ENCODE data around the gene HLA-DMB. TPM values are rescaled to one million over a fixed set of nuclear protein-coding genes. Genes with fewer than 3 reads are reported as not detected.

Gene HLA-DMB
- total RNA-seq, 1 experiment from 2014 or later, result 3.3 TPM

DNA sequence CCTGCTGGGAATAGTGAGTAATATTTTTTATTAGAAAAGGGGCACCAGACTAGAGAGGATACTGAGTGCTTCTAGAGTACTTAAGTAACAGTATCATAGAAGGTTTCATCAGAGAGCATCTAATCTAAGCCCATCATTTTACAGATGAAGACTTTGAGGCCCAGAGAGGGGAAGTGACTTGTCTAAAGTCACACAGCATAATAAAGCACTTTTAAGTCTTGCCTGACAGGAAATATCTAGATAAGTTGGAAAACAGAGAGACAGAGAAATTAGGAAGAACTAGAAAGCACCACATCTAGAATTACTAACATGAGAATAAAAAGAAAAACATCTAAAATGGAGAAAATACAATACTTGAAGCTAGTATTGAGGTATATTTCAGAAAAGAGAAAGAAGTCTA lies 6.1 kb upstream of the HLA-DMB start:
- TF ChIP-seq RAD21 (IDR thresholded peaks at IDR 0.05; ENCODE audit: low read depth), result no peak
- TF ChIP-seq ELF1 (IDR thresholded peaks at IDR 0.05; ENCODE audit: borderline replicate concordance, low read depth), result no peak
- no peak for TF ChIP-seq POLR2A (IDR thresholded peaks at IDR 0.05; ENCODE audit: borderline replicate concordance, extremely low read depth, insufficient read depth, insufficient read length)
- TF ChIP-seq TCF7L2 (IDR thresholded peaks at IDR 0.05; ENCODE audit: borderline replicate concordance, extremely low read depth, insufficient read depth, insufficient read length), result no peak
- no peak for TF ChIP-seq EGR1 (IDR thresholded peaks at IDR 0.05; ENCODE audit: low read depth)
- CTCF ChIA-PET, result interaction anchor here (0.7 to 1.0 kb wide), 3 partner anchors 13 to 108 kb away, joined by 3 to 4 read pairs (median 3); partner anchors contain the start of gene TAP2
- DNase-seq (ENCODE audit: low read depth, low spot score) (no peak), ATAC-seq (no peak)
- Histone ChIP-seq H4K20me1 (ENCODE audit: insufficient read depth) (no peaks in the 10 kb centered on the region), H2AFZ (ENCODE audit: low read depth, low read length, poor library complexity, severe bottlenecking) (no peak overlapping the region), H3K36me3 (ENCODE audit: control insufficient read depth in 1 of 2, insufficient read depth in 2 of 2, low read length in 2 of 2) (no peaks in the 10 kb centered on the region), H3K79me2 (ENCODE audit: insufficient read depth, low read length) (no peaks in the 10 kb centered on the region), H3K9me2 (ENCODE audit: insufficient read depth) (no peaks in the 10 kb centered on the region), H3K27ac (ENCODE audit: low read depth, low read length) (no peak overlapping the region), H3K9me3 (ENCODE audit: control insufficient read depth in 1 of 2, insufficient read depth in 1 of 2, low read depth in 1 of 2, low read length in 2 of 2) (no peaks in the 10 kb centered on the region), H3K27me3 (ENCODE audit: insufficient read depth, low read length) (no peaks in the 10 kb centered on the region), H3K4me1 (ENCODE audit: control insufficient read depth in 1 of 2, insufficient read depth in 2 of 2, low read length in 2 of 2) (no peaks in the 10 kb centered on the region), H3K9ac (ENCODE audit: low read length) (no peak overlapping the region), H3K4me3 (replicated peaks in 1 of 2; ENCODE audit: low read depth in 1 of 2, low read length in 2 of 2) (no peak overlapping the region), H3K4me2 (ENCODE audit: low read length) (no peak overlapping the region)
- RAD21 ChIA-PET (ENCODE audit: low non-redundant PET in 1 of 2, low total read pairs in 2 of 2, uncharacterized antibody in 2 of 2, unreplicated experiment in 2 of 2), result no interaction called here
- BruUV-seq (replicated peaks), result no TSS peak
- intact Hi-C loops (cut with micrococcal nuclease), result loop anchor here (1.0 to 5.0 kb wide), 2 partner anchors 62 to 110 kb away; partner anchors contain the start of gene TAP2
- POLR2A ChIA-PET, result interaction anchor here (1.5 kb wide), 1 partner anchor 25 kb away, joined by 4 read pairs; no protein-coding TSS in a partner anchor

DNA sequence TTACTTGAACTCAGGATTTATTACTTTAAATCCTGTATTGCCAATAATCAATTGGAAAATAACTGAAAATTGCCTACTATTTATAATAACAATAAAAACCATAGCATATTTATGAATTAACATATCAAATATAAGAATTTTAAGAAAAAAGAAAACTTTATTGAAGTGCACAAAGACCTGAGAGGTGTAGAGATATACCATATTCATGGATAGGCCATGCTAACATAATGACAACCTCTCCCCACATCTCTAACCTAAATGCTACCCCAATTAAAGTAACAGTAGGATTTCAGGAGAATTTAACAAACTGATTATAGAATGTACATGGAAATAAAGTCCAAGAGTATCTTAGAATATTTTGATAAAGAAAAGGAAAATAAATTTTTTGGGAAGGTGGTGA lies 5.1 kb upstream of the HLA-DMB start:
- ChIA-PET RAD21 (ENCODE audit: low non-redundant PET in 1 of 2, low total read pairs in 2 of 2, uncharacterized antibody in 2 of 2, unreplicated experiment in 2 of 2) (no interaction called here), POLR2A (no interaction called here), CTCF (no interaction called here)
- intact Hi-C loops (cut with micrococcal nuclease), result loop anchor here (5.0 kb wide), 1 partner anchor 109 kb away; the partner anchor contains the start of gene TAP2
- Histone ChIP-seq H3K4me2 (ENCODE audit: low read length) (no peak overlapping the region), H3K9me3 (ENCODE audit: control insufficient read depth in 1 of 2, insufficient read depth in 1 of 2, low read depth in 1 of 2, low read length in 2 of 2) (no peaks in the 10 kb centered on the region), H3K4me3 (replicated peaks in 1 of 2; ENCODE audit: low read depth in 1 of 2, low read length in 2 of 2) (no peak overlapping the region), H3K9me2 (ENCODE audit: insufficient read depth) (no peaks in the 10 kb centered on the region), H3K9ac (ENCODE audit: low read length) (no peak overlapping the region), H3K27me3 (ENCODE audit: insufficient read depth, low read length) (no peaks in the 10 kb centered on the region), H2AFZ (ENCODE audit: low read depth, low read length, poor library complexity, severe bottlenecking) (no peak overlapping the region), H3K27ac (ENCODE audit: low read depth, low read length) (no peak overlapping the region), H3K4me1 (ENCODE audit: control insufficient read depth in 1 of 2, insufficient read depth in 2 of 2, low read length in 2 of 2) (peaks cover 4 to 6% of the 10 kb centered on the region in 2 experiments; a peak in 2 of 4 replicates), H3K79me2 (ENCODE audit: insufficient read depth, low read length) (no peaks in the 10 kb centered on the region), H4K20me1 (ENCODE audit: insufficient read depth) (no peaks in the 10 kb centered on the region), H3K36me3 (ENCODE audit: control insufficient read depth in 1 of 2, insufficient read depth in 2 of 2, low read length in 2 of 2) (no peaks in the 10 kb centered on the region)
- no peak for TF ChIP-seq JUND (IDR thresholded peaks at IDR 0.05)
- TF ChIP-seq CBX3 (IDR thresholded peaks at IDR 0.05; ENCODE audit: low read depth), result no peak
- no peak for TF ChIP-seq CEBPB (IDR thresholded peaks at IDR 0.05; ENCODE audit: low read depth)
- DNase-seq (ENCODE audit: low read depth, low spot score) (no peak), ATAC-seq (no peak)
- BruUV-seq (replicated peaks), result no TSS peak
